Measurements from ENCODE around the gene RNF26. TPM values are rescaled to one million over a fixed set of nuclear protein-coding genes. Genes with fewer than 3 reads are reported as not detected.
A peak's percentile ranks its signal among the peaks of the same experiment; 100 is the strongest.

The RNF26 gene
- total RNA-seq, 1 experiment from 2014 or later, result 90.6 TPM

DNA sequence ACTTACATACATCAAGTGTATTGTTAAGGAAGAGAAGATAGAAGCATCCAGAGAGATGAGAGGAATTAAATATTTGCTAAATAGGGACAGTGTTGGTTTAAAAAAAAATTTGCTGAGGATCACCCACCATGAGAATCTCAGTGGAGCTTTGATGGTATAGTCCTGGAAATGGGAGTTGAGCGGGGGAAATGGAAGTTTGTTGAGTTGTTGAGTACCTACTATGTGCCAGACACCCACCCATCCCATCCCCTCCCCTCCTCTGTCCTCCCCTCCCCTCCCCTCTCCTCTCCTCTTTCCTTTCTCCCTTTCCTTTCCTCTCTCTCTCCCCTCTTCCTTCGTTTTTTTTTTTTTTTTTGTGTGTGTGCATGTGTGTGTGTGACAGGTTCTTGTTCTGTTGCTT lies 16.9 kb downstream of the RNF26 start:
- ChIA-PET CTCF (interaction anchor here (1.1 to 2.0 kb wide), 3 partner anchors 11 to 13 kb away, joined by 6 to 11 read pairs (median 8); partner anchors contain the start of gene C1QTNF5), POLR2A (no interaction called here)
- peaks cover 14% of the 10 kb centered on the region for H3K4me1 Mint-ChIP-seq
- TF ChIP-seq TP53 (CRISPR knock-in tag; IDR thresholded peaks at IDR 0.05) (no peak), ZNF219 (CRISPR knock-in tag; IDR thresholded peaks at IDR 0.05; ENCODE audit: borderline replicate concordance) (no peak), NR1H2 (CRISPR knock-in tag; IDR thresholded peaks at IDR 0.05) (no peak), ATF1 (CRISPR knock-in tag; IDR thresholded peaks at IDR 0.05) (no peak), CDX4 (CRISPR knock-in tag; IDR thresholded peaks at IDR 0.05; ENCODE audit: borderline replicate concordance) (no peak), ZNF317 (CRISPR knock-in tag; IDR thresholded peaks at IDR 0.05; ENCODE audit: borderline replicate concordance, low read depth) (no peak), ERG (CRISPR knock-in tag; IDR thresholded peaks at IDR 0.05) (no peak)
- TF ChIP-seq, protein P1, sequence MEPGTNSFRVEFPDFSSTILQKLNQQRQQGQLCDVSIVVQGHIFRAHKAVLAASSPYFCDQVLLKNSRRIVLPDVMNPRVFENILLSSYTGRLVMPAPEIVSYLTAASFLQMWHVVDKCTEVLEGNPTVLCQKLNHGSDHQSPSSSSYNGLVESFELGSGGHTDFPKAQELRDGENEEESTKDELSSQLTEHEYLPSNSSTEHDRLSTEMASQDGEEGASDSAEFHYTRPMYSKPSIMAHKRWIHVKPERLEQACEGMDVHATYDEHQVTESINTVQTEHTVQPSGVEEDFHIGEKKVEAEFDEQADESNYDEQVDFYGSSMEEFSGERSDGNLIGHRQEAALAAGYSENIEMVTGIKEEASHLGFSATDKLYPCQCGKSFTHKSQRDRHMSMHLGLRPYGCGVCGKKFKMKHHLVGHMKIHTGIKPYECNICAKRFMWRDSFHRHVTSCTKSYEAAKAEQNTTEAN (CRISPR knock-in tag; IDR thresholded peaks at IDR 0.05), result no peak
- no peaks in the 10 kb centered on the region for H3K36me3 Mint-ChIP-seq
- H3K4me3 Mint-ChIP-seq, result no peak overlapping the region
- no peak overlapping the region for H3K27ac Mint-ChIP-seq
- no peak for DNase-seq (ENCODE audit: low spot score)
- ATAC-seq, result no peak
- H3K9me3 Mint-ChIP-seq, result 0 out of 2 replicates have a peak, but pooled peaks cover 4% of the 10 kb centered on the region
- H3K27me3 Mint-ChIP-seq (ENCODE audit: low read depth), result peaks cover 33% of the 10 kb centered on the region

- Mint-ChIP-seq H3K27me3 (ENCODE audit: low read depth) (peaks cover 27% of the 10 kb centered on the region), H3K4me1 (peaks cover 22% of the 10 kb centered on the region), H3K36me3 (peaks cover 6% of the 10 kb centered on the region), H3K4me3 (no peak overlapping the region), H3K27ac (no peak overlapping the region; the same call in 1 of the 2 replicates), H3K9me3 (0 out of 2 replicates have a peak, but pooled peaks cover 4% of the 10 kb centered on the region)
- DNase-seq (ENCODE audit: low spot score) (no peak), ATAC-seq (no peak)
- POLR2A ChIA-PET, result no interaction called here
- TF ChIP-seq, protein P2, sequence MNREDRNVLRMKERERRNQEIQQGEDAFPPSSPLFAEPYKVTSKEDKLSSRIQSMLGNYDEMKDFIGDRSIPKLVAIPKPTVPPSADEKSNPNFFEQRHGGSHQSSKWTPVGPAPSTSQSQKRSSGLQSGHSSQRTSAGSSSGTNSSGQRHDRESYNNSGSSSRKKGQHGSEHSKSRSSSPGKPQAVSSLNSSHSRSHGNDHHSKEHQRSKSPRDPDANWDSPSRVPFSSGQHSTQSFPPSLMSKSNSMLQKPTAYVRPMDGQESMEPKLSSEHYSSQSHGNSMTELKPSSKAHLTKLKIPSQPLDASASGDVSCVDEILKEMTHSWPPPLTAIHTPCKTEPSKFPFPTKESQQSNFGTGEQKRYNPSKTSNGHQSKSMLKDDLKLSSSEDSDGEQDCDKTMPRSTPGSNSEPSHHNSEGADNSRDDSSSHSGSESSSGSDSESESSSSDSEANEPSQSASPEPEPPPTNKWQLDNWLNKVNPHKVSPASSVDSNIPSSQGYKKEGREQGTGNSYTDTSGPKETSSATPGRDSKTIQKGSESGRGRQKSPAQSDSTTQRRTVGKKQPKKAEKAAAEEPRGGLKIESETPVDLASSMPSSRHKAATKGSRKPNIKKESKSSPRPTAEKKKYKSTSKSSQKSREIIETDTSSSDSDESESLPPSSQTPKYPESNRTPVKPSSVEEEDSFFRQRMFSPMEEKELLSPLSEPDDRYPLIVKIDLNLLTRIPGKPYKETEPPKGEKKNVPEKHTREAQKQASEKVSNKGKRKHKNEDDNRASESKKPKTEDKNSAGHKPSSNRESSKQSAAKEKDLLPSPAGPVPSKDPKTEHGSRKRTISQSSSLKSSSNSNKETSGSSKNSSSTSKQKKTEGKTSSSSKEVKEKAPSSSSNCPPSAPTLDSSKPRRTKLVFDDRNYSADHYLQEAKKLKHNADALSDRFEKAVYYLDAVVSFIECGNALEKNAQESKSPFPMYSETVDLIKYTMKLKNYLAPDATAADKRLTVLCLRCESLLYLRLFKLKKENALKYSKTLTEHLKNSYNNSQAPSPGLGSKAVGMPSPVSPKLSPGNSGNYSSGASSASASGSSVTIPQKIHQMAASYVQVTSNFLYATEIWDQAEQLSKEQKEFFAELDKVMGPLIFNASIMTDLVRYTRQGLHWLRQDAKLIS (CRISPR knock-in tag; IDR thresholded peaks at IDR 0.05; ENCODE audit: borderline replicate concordance), result no peak
- CTCF ChIA-PET, result interaction anchor here (1.0 to 2.4 kb wide), 5 partner anchors 13 to 376 kb away, joined by 3 to 14 read pairs (median 8); partner anchors contain the start of genes C1QTNF5 and NECTIN1
These were observed 18.5 kb downstream of the RNF26 start for GRCh38 chr11:119352857-119353260.

DNA sequence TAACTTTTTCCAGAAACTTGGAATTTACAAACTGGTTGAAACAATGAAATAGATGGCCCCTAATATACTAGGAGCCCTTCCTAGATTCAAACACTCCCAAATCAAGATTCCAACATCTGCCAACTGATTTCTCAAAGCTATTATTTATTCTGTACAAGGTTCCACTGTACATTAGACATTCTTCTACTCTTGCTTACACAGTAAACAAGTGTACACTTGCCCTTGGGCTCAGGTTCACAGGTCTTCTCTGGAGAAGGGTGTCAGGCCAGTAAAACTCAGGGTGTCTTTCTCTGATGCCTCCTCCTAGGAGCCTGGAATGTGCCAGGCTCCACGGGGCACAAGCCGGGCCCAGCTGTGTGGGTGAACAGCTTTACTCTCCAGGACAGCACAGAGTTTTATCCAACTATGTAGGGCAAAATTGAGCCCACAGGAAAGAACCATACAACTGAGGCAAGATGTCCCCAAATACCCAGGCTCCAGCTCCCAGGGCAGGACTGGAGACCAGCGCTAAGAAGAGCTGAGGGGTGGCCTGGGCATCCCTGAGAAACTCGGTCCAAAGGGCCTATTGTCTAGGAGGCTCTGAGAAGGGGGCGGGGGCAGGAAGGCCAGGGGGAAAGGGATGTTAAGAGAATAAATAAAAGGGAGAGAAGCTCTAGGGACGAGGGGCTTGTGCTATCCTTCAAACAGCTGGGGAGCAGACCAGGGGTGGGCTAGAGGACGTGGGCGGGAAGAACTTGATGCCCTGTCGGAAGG lies 20.9 kb downstream of the RNF26 start:
- H3K4me3 Mint-ChIP-seq, result peak overlapping the region; percentile 25; the same call in 1 of the 2 replicates
- H3K27ac Mint-ChIP-seq, result no peak overlapping the region
- 0 out of 2 replicates have a peak, but pooled peaks cover 4% of the 10 kb centered on the region for H3K9me3 Mint-ChIP-seq
- H3K4me1 Mint-ChIP-seq, result peaks cover 29% of the 10 kb centered on the region
- DNase-seq (ENCODE audit: low spot score) (no peak), ATAC-seq (no peak)
- POLR2A ChIA-PET, result interaction anchor here (0.7 to 1.5 kb wide), 2 partner anchors 119 to 750 kb away, joined by 3 to 7 read pairs; no protein-coding TSS in a partner anchor
- peaks cover 20% of the 10 kb centered on the region for H3K36me3 Mint-ChIP-seq
- CTCF ChIA-PET, result interaction anchor here (0.6 to 4.6 kb wide), 34 partner anchors 7 to 288 kb away, joined by 3 to 190 read pairs (median 5); partner anchors contain the start of genes C1QTNF5, CBL, MCAM and MFRP
- H3K27me3 Mint-ChIP-seq (ENCODE audit: low read depth), result peaks cover 22% of the 10 kb centered on the region
- TF ChIP-seq ARID4B (CRISPR knock-in tag; IDR thresholded peaks at IDR 0.05; ENCODE audit: borderline replicate concordance), result no peak
- TF ChIP-seq ZMAT4 (CRISPR knock-in tag; IDR thresholded peaks at IDR 0.05), result no peak
- TF ChIP-seq, protein P3, sequence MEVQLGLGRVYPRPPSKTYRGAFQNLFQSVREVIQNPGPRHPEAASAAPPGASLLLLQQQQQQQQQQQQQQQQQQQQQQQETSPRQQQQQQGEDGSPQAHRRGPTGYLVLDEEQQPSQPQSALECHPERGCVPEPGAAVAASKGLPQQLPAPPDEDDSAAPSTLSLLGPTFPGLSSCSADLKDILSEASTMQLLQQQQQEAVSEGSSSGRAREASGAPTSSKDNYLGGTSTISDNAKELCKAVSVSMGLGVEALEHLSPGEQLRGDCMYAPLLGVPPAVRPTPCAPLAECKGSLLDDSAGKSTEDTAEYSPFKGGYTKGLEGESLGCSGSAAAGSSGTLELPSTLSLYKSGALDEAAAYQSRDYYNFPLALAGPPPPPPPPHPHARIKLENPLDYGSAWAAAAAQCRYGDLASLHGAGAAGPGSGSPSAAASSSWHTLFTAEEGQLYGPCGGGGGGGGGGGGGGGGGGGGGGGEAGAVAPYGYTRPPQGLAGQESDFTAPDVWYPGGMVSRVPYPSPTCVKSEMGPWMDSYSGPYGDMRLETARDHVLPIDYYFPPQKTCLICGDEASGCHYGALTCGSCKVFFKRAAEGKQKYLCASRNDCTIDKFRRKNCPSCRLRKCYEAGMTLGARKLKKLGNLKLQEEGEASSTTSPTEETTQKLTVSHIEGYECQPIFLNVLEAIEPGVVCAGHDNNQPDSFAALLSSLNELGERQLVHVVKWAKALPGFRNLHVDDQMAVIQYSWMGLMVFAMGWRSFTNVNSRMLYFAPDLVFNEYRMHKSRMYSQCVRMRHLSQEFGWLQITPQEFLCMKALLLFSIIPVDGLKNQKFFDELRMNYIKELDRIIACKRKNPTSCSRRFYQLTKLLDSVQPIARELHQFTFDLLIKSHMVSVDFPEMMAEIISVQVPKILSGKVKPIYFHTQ (CRISPR knock-in tag; IDR thresholded peaks at IDR 0.05), result no peak
- TF ChIP-seq FOXJ3 (CRISPR knock-in tag; IDR thresholded peaks at IDR 0.05; ENCODE audit: borderline replicate concordance), result no peak
